HG03565 (cell line): ENCODE results near the gene NUDT21.
"Not testable (repeated sequence)": the region's sequence is repeated elsewhere in the genome, so short reads cannot be mapped to it uniquely, and the experiment has no call there.

Experiments
- ATAC-seq: cut with Tn5 transposase; IDR thresholded peaks from one replicate; pipeline ENCODE4 v1.9.1; 2021; ENCODE audit warnings: mild to moderate bottlenecking, moderate library complexity; ENCODE audit not compliant: unreplicated experiment

Gene NUDT21

GRCh38 chr16:56380778-56381485 lies 70.2 kb downstream of the NUDT21 start:
- ATAC-seq = not testable (repeated sequence)
